GOT3 (cell line): ENCODE measurements around the gene CHDH.

Experiments used
- DNase-seq: peaks from one replicate; lab custom pipeline; 2025; ENCODE audit warnings: mixed read lengths; lab: John Stamatoyannopoulos, UW

Gene CHDH

DNA sequence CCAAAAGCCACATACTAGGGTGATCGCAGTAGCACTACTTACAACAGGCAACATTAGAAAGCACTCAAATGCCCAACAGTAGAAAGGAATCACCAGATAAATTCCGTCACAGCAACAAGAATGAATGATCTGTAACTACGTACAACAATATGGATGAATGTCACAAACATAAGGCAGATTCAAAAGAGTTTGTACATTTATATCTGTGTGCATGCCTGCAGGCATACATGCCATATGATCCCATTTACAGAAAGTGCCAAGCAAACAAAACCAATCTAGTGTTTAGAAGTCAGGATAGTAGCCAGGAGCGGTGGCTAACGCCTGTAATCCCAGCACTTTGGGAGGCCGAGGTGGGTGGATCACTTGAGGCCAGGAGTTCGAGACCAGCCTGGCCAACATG, 3.7 kb upstream of the CHDH start:
- no peak for DNase-seq

DNA sequence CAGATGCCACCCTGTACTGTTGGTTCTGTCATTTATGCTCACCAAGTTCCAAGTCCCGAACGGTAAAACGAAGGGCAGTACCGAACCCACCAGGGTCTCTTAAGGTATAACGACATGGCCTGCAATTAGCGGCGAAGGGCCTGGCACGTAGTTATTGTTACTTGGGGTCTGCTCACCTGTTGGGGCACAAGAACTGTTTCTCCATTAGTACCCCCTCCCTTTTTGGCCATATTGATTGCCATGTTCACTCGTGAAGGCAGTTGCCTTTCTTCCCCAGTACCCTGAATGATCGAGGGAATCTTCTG, 584 bp upstream of the CHDH start:
- DNase-seq: no peak

DNA sequence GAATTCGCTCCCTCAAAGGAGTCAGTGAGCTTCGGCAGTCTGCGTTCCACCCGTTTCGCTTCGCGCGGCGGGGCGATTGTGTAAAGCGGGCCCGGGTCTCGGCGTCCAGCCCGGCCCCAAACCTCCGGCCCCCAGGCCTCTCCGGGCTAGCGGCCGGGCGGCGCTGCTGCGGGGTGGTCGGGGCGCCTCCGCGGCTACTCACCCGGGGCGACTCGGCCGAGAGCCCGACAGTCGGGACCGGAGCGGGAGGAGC, 412 bp downstream of the CHDH start:
- DNase-seq: no peak

DNA sequence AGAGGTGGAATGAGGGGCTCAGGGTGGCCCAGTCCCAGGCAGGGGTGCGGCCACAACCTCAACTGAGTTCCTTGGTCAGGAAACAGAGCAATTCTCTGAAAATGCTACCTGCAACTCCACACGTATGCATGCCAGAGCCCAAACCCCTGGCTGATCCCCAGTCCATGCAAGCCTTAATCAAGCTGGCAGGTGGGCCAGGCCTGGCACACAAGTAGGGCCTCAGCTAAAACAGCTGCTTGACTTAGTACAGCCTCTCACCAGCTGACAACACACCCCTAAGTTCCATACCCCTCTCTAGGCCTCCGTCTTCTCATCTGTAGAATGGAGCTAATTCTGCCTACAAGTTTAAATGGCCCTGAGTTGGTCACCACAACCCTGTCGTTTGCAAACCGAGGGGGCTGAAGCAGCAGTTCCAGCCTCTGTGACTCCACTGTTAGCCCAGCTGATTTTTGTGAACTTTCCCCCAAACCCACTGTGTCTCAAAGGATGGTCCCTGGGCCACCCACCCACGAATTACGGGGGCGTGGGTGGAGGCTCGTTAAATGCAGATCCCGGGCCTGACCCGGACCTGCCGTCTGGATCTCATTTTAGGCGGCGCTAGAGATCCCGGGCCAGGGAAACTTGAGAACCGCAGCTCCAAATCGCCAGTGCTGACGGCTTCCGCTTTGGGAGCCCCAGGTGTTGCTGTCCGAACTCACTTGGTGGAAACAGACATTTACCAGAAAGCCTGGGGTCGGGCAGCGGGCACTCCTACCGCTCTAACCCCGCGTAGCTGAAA, 927 bp downstream of the CHDH start:
- DNase-seq: no peak

DNA sequence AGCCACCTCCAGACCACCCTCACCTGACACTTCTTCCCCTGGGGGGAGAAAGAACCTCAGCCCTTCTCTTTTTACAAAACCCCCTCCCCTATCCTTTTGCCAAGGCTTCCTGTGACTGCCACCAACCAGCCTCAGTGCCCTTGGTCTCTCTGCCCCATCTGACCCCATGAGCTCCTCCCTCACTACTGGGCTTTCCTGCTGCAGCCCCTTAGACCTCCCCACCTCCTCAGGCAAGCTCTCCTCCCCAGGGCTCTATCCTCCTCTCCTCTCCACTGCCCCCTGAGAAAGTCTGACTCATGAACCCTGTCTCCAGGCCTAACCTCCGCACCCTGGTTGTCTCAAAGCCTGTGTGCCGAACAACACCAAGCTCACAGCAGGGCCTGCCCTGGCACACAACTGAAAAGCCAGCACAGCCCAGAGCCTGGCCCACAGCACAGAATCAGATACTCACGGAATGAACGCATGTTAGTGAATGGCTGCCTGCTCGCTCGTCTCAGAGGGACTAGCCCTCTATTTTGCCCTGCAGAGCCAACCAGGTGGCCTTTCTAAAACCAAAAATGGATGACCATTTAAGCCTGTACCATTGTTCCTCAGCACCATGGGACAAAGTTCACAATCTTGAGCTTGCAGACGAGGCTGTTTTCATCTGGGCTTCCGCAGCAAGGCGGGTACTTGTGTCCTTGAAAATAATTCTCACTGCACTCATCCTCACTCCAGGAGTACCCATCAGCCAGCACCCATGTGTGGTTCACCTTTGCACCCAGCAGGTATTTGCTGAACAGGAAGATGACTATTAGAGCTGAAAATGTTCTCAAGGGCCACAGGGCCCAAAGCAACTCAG, 1.7 kb downstream of the CHDH start:
- no peak for DNase-seq

DNA sequence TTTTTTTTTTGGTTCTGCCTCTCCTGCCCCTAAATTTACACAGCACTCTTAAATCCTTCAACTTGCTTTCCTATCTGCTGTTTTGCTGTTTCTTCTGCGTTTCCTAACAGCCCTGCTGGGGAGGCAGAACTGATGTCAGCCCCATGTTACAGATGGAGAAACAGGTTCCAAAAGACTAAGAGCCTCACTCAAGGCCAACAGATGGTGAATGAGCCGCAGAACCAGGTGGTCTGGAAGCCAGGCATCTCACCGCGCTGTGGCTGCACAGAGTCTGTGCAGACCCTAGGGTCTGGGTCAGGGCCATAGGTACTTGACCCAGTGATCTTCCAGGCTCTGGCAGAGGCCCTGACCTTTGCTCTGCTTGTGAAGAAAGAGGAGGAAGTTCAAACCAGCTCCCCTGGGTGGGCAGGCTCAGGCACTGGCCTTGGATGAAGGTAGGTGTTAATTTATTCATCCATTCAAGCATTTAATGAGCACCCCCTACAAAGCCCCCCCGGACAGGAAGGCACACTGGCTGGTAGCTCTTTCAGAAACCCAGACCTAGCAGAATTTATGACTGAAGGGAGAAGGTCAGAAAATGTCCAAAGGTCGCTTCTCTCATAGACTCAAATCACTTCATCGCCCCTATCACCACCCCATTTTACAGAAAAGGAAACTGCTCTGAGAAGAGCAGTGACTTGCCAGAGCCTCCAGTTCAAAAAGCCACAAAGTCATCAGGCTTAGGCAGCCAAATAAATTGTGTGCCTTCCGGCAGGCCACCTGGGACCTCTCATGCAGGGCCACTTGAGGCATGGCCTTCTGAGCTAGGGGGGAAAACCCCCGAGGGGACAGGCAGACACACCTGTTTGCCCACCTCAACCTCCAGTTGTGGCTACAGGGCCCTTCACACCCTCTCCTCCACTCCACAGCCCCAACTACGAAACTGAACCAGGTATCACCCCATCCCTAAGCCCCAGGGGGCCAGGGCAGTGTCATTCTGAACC, 2.7 kb downstream of the CHDH start:
- DNase-seq: no peak

DNA sequence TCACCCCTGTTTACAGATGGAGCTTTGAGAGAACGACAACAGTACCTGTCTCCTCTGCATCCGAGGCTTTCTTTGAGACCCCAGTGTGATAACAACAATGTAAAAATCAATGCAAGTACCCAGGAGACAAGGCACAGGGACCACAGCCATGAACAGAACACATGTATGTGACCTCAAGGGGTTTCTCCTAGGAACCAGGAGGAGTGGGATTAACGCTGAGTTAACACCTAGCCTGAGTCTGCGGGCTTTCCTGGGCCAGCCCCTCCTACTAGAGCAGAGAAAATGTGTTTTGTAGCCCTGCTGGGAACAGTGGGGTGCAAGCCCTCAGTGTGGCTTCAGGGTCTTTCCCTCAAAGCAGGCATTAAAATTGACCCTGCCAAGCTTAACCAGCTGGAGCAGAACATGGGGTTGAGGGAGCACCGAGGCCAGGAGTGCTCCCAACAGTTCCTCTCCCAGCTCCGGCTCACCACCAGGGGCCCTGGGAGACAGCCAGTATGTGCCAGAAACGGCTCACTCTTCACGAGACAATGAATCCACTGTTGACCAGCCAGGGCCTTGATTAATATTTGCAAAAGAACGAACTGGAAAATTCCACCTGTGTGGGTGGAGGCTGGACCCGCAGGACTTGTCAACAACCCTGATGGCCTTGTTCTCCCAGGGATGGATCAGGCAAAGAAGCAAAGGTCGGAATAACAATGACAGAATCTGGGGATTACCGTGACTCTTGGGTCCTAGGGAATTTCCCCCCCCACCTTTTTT, 3.6 kb downstream of the CHDH start:
- no peak for DNase-seq

DNA sequence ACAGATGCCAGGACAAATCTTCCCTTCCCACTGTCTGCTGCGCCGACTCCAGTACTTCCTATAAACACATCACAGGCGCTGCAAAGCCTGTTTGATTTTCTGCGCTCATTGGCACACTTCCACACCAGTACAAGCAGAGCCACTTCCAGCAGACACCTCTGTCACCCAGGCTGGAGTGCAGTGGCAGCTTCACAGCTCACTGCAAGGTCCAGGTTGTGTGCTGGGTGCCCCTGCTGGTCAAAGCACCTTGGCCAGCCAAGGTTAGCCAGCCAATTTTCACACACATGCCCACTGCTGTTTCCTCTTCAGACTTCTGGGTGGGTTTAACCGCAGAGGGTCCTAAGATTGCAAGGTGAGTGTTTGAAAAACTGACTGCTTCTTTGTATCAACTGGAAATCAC, 4.9 kb downstream of the CHDH start:
- DNase-seq: no peak

DNA sequence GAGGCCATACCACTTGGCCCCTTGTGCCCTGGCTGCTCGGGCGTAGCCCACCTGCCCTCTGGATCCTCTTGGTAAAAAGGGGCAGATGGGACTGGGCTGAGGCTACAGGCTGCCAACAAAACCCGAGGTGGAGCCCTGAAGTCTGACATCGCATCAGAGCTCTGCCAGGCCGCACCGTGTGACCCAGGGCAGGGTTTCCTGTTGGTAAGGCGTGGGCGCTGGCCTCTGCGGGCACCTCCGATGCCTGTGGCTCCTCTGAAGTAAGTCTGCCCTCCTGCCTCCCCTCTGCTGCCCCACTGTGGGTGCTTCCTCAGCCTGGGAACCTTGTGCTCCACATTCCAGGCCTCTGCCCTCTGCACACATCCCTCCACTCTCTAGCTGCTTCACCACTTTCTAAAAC, 8.9 kb downstream of the CHDH start:
- no peak for DNase-seq

DNA sequence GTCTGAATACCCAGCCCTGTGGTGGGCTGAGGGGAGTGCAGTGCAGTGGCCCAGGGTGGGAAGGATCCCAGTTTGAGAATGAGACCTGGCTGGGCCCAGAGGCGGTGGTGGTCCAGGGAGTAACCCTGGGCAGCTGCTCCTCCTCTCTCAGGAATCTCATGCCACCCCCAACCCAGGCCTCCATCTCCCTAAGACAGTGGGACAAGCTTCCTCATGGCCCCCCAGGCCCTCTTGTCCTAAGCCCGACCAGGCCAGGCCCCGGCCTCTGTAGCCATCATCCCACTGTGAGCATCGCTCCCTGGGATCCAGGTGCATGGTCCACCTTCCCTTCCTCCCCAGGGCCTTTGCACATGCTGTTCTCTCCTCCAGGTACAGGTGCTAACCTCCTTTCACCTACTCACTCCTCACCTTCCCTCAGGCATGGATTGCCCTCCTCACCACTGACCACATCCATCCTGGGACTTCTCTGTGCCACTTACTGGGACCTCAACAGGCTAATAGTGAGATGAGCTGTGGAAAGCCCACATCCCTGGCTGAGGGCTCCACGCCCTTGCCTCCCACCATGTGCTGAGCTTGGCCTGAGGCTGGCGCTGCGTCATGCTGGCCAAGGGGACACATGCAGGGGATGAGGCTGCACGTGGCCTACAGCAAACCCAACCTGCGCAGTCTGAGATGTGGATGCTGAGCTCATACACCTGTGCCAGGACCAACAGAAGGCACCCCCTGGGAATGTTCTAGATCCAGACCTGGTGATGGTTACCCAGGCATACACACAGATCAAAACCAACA, 9.9 kb downstream of the CHDH start:
- no peak for DNase-seq

DNA sequence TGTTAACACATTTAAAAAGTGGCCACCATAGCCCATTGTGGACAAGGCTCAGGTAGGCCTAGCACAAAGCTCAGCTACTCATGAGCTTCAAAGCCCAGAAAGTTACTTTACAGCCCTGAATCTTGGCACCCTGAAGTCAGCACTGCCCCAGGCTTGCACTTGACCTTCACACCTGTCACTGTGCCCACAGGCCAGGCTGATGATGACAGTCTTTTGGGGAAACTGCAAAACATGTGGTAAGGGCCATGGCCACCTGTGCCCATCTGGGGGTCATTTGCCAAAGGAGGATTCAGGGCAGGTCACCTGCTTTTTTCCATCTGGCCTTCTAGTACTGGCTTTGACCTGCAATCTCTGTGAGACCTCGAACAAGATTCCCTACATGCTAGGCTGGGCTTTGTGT, 11.0 kb downstream of the CHDH start:
- DNase-seq: no peak

DNA sequence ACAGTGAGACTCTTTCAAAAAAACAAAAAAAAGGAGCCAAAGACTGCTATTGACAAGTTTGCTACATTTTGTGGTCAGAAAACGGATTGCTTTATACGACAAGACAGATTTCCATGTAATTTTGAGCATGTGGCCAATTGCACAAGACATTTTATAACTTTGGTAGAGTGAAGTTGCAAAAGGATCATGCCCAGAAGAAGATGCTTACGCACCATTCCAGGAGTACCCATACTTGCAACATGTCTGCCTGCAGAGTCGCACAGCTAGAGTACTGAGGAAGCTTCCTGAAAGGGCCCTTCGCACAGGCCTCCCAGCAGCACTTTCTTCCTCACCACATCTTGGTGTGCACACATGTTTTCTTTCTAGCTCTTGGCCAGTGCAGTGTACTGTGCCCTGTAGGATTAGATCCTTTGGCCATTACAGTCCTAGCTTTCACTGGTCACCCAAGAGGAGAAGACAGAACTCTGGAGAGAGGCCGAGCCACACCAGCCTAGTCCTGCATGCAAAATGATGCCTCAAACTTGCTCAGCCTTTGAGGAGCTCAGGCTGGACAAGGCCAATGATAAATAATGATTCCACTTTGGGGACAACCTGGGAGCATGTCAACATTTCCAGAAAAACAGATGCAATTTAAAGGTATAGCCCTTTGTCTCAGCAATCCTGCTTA, 11.7 kb downstream of the CHDH start:
- DNase-seq: no peak

DNA sequence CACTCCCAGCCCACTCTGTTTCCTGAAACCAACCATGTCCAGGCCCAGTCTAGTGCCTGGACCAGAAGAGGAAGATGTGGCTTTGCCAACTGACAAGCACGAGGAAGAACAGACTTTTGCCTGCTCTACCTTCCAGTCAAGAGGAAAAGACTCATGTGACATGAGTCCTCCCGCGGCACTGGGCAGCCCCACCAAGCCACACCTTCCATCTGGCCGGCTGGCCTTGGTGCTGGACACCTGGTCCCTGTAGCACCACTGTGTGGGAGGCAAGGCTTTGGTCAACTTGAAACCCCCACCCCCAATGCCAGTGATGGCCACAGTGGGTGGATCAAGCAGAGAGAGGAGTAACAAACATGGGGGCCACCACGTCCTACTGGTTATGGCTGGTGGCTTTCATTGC, 12.5 kb downstream of the CHDH start:
- DNase-seq: no peak

DNA sequence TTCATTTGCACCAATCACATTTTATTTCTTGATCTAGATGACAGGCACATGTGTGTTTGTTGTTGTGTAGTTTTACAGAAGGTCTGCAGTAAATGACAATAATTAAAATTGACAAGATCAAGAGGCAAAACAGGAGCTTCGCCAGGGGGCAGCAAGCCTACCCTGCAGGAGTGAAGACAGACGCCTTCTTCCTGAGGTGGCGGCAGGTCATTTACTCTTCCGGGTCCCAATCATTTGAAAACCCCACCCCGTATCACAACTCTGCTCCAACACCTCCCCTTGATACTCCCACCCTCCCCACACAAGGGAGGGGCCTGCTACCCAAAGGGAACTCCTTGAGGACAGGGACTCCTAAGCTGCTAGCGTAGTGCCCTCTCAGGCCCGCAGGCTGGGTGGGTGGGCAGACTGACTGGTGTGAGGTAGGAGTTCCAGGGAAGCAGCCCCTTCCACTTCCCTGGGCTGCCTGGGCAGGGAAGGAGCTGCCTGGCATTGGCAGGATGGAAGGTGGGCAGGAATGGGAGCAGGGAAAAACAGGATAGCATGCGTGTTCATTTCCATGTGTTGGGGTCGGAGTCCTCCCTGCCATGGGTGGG, 13.1 kb downstream of the CHDH start:
- no peak for DNase-seq

DNA sequence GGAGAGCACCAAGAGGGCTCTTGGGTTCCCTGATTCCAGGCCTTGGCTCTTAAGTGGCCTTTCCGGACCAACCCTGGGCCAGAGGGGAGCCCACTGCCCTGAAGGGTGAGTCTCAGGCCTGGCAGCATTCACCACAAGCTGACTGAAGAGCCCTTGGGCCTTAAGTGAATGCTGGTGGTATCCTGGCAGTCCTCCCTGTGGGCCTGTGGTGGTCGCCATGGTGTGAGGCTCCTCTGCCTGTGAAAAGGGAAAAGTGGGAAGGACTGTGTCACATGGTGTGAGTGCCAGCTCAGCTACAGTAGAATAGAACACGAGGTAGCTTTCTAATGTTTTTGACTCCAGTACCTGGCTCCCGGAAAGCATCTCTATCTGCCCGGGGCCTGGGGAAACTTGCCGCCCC, 15.3 kb downstream of the CHDH start:
- no peak for DNase-seq

DNA sequence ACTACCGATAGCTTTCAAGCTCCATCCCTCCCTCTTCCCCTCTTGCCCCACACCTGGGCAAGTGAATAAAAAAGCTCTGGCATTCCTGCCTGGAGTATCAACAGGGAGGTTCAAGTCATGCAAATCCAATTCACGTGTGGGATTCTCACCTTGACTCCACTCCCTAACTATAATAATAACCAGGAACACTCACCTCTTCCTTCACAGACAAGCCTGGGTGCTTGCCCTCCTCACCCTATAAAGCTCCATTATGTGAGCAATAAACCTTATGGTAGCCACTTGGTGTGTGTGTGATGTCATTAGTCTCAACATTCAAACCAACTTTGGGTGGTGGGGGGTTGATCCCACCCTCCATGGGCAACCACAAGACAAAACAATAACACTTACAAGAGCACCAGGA, 16.6 kb downstream of the CHDH start:
- DNase-seq: no peak

DNA sequence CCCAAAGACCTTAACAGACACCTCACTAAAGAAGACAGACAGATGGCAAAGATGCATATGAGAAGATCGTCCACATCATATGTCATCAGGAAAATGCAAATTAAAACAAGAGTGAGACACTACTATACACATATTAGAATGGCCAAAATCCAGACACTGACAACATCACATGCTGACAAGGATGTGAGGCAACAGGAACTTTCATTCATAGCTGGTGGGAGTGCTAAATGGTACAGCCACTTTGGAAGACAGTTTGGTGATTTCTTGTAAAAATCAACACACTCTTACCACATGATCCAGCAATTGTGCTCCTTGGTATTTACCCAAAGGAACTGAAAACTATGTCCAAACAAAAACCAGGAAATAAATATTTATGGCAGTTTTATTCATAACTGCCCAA, 17.6 kb downstream of the CHDH start:
- DNase-seq: no peak

DNA sequence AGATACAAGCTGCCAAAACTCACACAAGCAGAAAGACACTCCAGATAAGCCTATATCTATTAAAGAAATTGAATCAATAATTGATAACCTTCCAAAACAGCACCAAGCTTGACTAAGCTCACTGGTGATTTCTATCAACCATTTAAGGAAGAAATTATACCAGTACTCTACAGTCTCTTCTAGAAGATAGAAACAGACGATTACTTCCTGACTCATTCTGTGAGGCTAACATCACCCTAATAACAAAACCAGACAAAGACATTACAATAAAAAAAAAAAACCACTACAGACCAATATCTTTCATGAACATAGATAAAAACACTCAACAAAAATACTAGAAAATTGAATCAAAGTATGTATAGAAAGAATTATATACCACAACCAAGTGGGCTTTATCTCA, 20.2 kb downstream of the CHDH start:
- no peak for DNase-seq

DNA sequence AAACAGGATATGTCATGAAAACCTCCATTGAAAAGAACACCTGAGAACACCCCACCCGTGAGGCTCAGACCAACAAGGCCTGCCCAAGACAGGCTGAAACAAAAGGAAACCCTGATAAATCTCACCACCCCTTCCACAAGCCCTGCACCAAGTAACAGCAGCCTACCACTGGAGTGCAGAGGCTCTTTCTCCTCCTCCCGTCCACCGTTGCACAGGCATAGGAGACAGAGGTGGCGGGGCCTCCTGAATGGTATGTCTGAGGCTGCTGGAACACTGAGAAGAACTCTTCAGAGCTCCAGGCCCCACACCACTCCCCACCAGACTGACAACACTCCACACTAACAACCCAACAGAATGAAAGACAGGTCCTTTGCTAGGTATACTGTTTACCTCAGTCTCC, 21.4 kb downstream of the CHDH start:
- DNase-seq: no peak

DNA sequence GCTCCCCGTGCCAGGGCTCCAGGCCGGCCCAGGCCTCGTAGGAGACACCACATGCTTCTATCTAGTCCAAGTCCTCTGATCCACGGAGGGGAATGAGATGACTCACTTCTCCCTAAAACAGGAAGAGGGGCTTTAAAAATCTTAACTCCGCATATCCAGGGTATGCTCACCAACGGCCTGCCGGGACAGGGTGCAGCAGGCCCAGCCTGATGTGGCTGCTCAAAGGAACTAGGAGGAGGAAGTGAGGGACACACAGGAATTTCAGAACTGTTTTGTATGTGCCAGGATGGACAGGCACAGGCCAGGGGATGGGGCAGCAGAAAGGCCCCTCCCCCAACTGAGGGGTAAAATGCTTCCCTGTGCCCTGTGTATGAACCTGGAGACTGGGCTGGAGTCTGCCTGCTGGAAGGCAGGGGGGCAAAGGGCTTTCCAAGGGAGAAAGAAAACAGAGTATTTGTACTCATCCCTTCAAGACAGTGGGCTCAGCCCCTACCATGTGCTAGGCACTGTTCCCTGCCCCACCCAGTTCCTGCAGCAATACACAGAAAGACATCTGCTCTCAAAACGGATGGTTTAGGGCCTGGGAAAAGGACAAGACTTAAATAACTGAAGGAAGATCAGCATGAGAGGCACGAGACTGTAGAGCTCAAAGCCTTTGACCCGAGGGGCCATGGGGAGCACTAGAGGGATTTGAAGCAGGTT, 22.1 kb downstream of the CHDH start:
- DNase-seq: no peak
